MM.1S (cell line): Measurements from ENCODE around the gene SMURF1.

Source experiments
- DNase-seq: peaks from one replicate; pipeline ENCODE4 v3.0.0-alpha.2; 2015
- H2AFZ ChIP-seq: fragments of 300-600 bp; sonication (generic); 2 replicates; pipeline ENCODE4 v1.6.0; 2016; ENCODE audit warnings: antibody characterized with exemption, low read length
- H3F3A ChIP-seq: fragments of 300-600 bp; sonication (generic); 2 replicates; pipeline ENCODE4 v1.6.1; 2016; ENCODE audit warnings: mild to moderate bottlenecking, antibody characterized with exemption, low read length, moderate library complexity, mixed read lengths; ENCODE audit not compliant: insufficient read depth
- H3K27ac ChIP-seq: fragments of 300-600 bp; sonication (generic); 2 replicates; pipeline ENCODE4 v1.5.1; 2016; ENCODE audit warnings: mild to moderate bottlenecking, low read length
- H3K27me3 ChIP-seq: fragments of 300-600 bp; sonication (generic); replicated peaks from 2 replicates; pipeline ENCODE4 v1.6.0; 2016; ENCODE audit warnings: low read length; ENCODE audit not compliant: insufficient read depth
- H3K36me3 ChIP-seq: fragments of 300-600 bp; sonication (generic); replicated peaks from 2 replicates; pipeline ENCODE4 v1.6.1; 2016; ENCODE audit warnings: mild to moderate bottlenecking, low read length, mixed read lengths; ENCODE audit not compliant: insufficient read depth
- H3K4me1 ChIP-seq: fragments of 300-600 bp; sonication (generic); 2 replicates; pipeline ENCODE4 v1.6.1; 2016; ENCODE audit warnings: low read length, mixed read lengths
- H3K4me2 ChIP-seq: fragments of 300-600 bp; sonication (generic); 2 replicates; pipeline ENCODE4 v1.6.0; 2016; ENCODE audit warnings: low read depth, low read length
- H3K4me3 ChIP-seq: fragments of 300-600 bp; sonication (generic); 2 replicates; pipeline ENCODE4 v1.5.1; 2016; ENCODE audit warnings: low read length, mixed read lengths
- H3K79me2 ChIP-seq: fragments of 300-600 bp; sonication (generic); 2 replicates; pipeline ENCODE4 v1.6.1; 2016; ENCODE audit warnings: mixed run types, low read length, mixed read lengths
- H3K9ac ChIP-seq: fragments of 300-600 bp; sonication (generic); 2 replicates; pipeline ENCODE4 v1.6.1; 2016; ENCODE audit warnings: low read length, mixed read lengths
- H3K9me2 ChIP-seq: fragments of 300-600 bp; sonication (generic); replicated peaks from 2 replicates; pipeline ENCODE4 v1.6.1; 2016; ENCODE audit warnings: mild to moderate bottlenecking, low read length, mixed read lengths; ENCODE audit not compliant: insufficient read depth
- H3K9me3 ChIP-seq: fragments of 300-600 bp; sonication (generic); replicated peaks from 2 replicates; pipeline ENCODE4 v1.6.1; 2016; ENCODE audit warnings: mild to moderate bottlenecking, low read length, mixed read lengths; ENCODE audit not compliant: insufficient read depth
- H4K20me1 ChIP-seq: fragments of 300-600 bp; sonication (generic); 2 replicates; pipeline ENCODE4 v1.6.1; 2016; ENCODE audit warnings: mild to moderate bottlenecking, low read length, moderate library complexity, mixed read lengths; ENCODE audit not compliant: insufficient read depth
- EZH2 ChIP-seq: fragments of 300-600 bp; sonication (generic); optimal IDR thresholded peaks from 2 replicates; pipeline ENCODE3; 2017; ENCODE audit warnings: low read depth, mild to moderate bottlenecking, antibody characterized with exemption, low read length, mixed read lengths
- EZH2phosphoT487 ChIP-seq: fragments of 300-600 bp; sonication (generic); IDR thresholded peaks from 2 replicates; pipeline ENCODE4 v1.6.1; 2018; ENCODE audit warnings: antibody characterized with exemption, low read length
- TF ChIP-seq, protein P1 (sequence below): fragments of 300-600 bp; sonication (generic); IDR thresholded peaks from 2 replicates; pipeline ENCODE4 v1.5.1; 2016; ENCODE audit warnings: antibody characterized with exemption, low read length, mixed read lengths

Gene SMURF1

DNA sequence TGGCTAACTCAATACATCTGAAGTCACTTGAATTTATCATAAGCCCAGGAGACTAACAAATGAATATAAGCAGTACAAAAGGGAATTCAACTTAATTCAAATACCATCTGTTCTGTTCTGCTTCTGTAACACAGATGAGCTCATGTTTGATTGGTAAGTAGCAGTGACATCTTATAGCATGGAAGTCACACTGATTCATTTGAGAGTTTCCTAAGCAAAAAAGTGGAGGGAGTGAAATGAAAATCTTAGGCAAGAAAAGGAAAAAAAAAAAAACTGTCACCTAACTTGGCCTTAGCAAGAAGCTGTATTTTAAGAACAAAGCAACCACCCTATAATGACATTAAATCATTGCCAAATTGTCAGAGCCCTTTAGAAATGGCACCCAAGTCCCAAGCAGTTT lies 49.5 kb downstream of the SMURF1 start:
- Histone ChIP-seq H3K36me3 (no peaks in the 10 kb centered on the region), H3K27ac (no peak overlapping the region), H3K9me3 (peaks cover 4% of the 10 kb centered on the region; the same call in 1 of the 2 replicates), H3K4me1 (0 out of 2 replicates have a peak, but pooled peaks cover 5% of the 10 kb centered on the region), H4K20me1 (peaks cover 6% of the 10 kb centered on the region; the same call in 1 of the 2 replicates), H3F3A (no peaks in the 10 kb centered on the region), H3K4me2 (no peak overlapping the region), H2AFZ (no peak overlapping the region), H3K9me2 (no peaks in the 10 kb centered on the region), H3K4me3 (no peak overlapping the region), H3K9ac (no peak overlapping the region), H3K79me2 (peaks cover 69% of the 10 kb centered on the region), H3K27me3 (no peaks in the 10 kb centered on the region)
- no peak for DNase-seq
- no peak for TF ChIP-seq EZH2
- no peak for TF ChIP-seq EZH2phosphoT487
- TF ChIP-seq, protein P1, sequence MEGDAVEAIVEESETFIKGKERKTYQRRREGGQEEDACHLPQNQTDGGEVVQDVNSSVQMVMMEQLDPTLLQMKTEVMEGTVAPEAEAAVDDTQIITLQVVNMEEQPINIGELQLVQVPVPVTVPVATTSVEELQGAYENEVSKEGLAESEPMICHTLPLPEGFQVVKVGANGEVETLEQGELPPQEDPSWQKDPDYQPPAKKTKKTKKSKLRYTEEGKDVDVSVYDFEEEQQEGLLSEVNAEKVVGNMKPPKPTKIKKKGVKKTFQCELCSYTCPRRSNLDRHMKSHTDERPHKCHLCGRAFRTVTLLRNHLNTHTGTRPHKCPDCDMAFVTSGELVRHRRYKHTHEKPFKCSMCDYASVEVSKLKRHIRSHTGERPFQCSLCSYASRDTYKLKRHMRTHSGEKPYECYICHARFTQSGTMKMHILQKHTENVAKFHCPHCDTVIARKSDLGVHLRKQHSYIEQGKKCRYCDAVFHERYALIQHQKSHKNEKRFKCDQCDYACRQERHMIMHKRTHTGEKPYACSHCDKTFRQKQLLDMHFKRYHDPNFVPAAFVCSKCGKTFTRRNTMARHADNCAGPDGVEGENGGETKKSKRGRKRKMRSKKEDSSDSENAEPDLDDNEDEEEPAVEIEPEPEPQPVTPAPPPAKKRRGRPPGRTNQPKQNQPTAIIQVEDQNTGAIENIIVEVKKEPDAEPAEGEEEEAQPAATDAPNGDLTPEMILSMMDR = no peak

DNA sequence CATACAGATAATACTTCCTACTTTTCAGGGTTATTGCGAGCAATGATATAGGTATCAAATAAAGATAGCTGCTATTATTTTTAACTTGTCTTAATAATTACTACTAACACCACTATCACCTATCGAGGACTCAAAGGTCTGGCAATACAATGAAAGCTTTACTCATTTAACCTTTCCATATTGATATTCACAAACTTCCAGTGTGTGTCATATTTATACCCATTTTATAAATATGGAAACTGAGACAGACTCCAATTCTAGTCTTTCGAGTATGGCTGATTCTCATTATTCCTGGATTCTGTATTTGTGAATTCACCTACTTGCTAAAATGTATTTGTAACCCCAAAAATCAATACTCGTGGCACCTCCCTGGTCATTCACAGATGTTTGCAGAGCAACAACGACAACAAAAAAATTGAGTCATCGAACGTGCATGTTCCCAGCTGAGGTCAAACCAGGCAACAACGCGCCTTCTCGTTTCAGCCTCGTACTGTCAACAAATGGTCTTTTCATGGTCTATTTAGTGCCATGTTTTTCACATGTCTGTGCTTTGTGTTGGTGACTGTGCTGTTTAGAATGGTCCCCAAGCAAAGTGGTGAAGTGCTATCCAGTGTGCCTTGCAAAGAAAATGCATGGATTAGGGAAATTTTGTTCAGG lies 51.7 kb downstream of the SMURF1 start:
- no peak overlapping the region for H3K27ac ChIP-seq
- no peaks in the 10 kb centered on the region for H3K36me3 ChIP-seq
- H3K4me3 ChIP-seq = no peak overlapping the region
- no peaks in the 10 kb centered on the region for H3K27me3 ChIP-seq
- 0 out of 2 replicates have a peak, but pooled peaks cover 5% of the 10 kb centered on the region for H3K4me1 ChIP-seq
- H3K4me2 ChIP-seq = no peak overlapping the region
- H3F3A ChIP-seq = no peaks in the 10 kb centered on the region
- DNase-seq = no peak
- peaks cover 53% of the 10 kb centered on the region for H3K79me2 ChIP-seq
- peaks cover 6% of the 10 kb centered on the region; the same call in 1 of the 2 replicates for H4K20me1 ChIP-seq
- no peaks in the 10 kb centered on the region for H3K9me3 ChIP-seq
- H2AFZ ChIP-seq = no peak overlapping the region
- no peak overlapping the region for H3K9ac ChIP-seq
- TF ChIP-seq EZH2phosphoT487 (no peak), EZH2 (no peak)
- TF ChIP-seq, protein P1 = no peak
- H3K9me2 ChIP-seq = no peaks in the 10 kb centered on the region

- peaks cover 54% of the 10 kb centered on the region for H3K79me2 ChIP-seq
- no peak overlapping the region for H3K9ac ChIP-seq
- H3K27me3 ChIP-seq = no peaks in the 10 kb centered on the region
- H3K4me3 ChIP-seq = no peak overlapping the region
- no peaks in the 10 kb centered on the region for H3K9me2 ChIP-seq
- 0 out of 2 replicates have a peak, but pooled peaks cover 4% of the 10 kb centered on the region for H3K4me1 ChIP-seq
- H3K4me2 ChIP-seq = no peak overlapping the region
- H3F3A ChIP-seq = no peaks in the 10 kb centered on the region
- H3K36me3 ChIP-seq = no peaks in the 10 kb centered on the region
- H3K9me3 ChIP-seq = no peaks in the 10 kb centered on the region
- no peak for DNase-seq
- H4K20me1 ChIP-seq = peaks cover 6% of the 10 kb centered on the region; the same call in 1 of the 2 replicates
- no peak overlapping the region for H2AFZ ChIP-seq
- TF ChIP-seq EZH2phosphoT487 = no peak
- TF ChIP-seq EZH2 = no peak
- TF ChIP-seq, protein P1 = no peak
- no peak overlapping the region for H3K27ac ChIP-seq
Measured at GRCh38 chr7:99090771-99091542, 53.0 kb downstream of the SMURF1 start.
